Smooth muscle cell (in vitro differentiated cells): Measurements from ENCODE around the gene LILRB4. TPM values are rescaled to one million over a fixed set of nuclear protein-coding genes. Genes with fewer than 3 reads are reported as not detected.
"Not testable (repeated sequence)": the region's sequence is repeated elsewhere in the genome, so short reads cannot be mapped to it uniquely, and the experiment has no call there.

Experiments used
- DNase-seq: peaks from one replicate; lab custom pipeline; 2025; ENCODE audit not compliant: unreplicated experiment; lab: John Stamatoyannopoulos, UW
- H2AFZ ChIP-seq: fragments of 200-600 bp; sonication (generic); 2 replicates; pipeline ENCODE4 v1.6.0; 2016; ENCODE audit warnings: antibody characterized with exemption, low read depth, mild to moderate bottlenecking
- H3F3A ChIP-seq: fragments of 200-600 bp; sonication (generic); 2 replicates; pipeline ENCODE4 v1.6.0; 2017; ENCODE audit warnings: antibody characterized with exemption, low read depth
- H3K27ac ChIP-seq: fragments of 200-600 bp; sonication (generic); 2 replicates; pipeline ENCODE4 v1.5.1; 2016; ENCODE audit warnings: low read depth, mild to moderate bottlenecking
- H3K27me3 ChIP-seq: fragments of 200-600 bp; sonication (generic); 2 replicates; pipeline ENCODE4 v1.6.1; 2016; ENCODE audit warnings: low read depth, mild to moderate bottlenecking
- H3K36me3 ChIP-seq: fragments of 200-600 bp; sonication (generic); 2 replicates; pipeline ENCODE4 v1.5.1; 2016; ENCODE audit warnings: low read depth
- H3K4me1 ChIP-seq: fragments of 200-600 bp; sonication (generic); 2 replicates; pipeline ENCODE4 v1.5.1; 2016; ENCODE audit warnings: low read depth
- H3K4me2 ChIP-seq: fragments of 200-600 bp; sonication (generic); 2 replicates; pipeline ENCODE4 v1.6.0; 2016; ENCODE audit warnings: mild to moderate bottlenecking
- H3K4me3 ChIP-seq: fragments of 200-600 bp; sonication (generic); 2 replicates; pipeline ENCODE4 v1.5.1; 2016; ENCODE audit warnings: mild to moderate bottlenecking
- H3K79me2 ChIP-seq: fragments of 200-600 bp; sonication (generic); 2 replicates; pipeline ENCODE4 v1.6.0; 2016; ENCODE audit warnings: low read depth, mild to moderate bottlenecking
- H3K9ac ChIP-seq: fragments of 200-600 bp; sonication (generic); 2 replicates; pipeline ENCODE4 v1.6.0; 2016; ENCODE audit warnings: low read depth
- H3K9me3 ChIP-seq: fragments of 200-600 bp; sonication (generic); replicated peaks from 2 replicates; pipeline ENCODE4 v1.5.1; 2016; ENCODE audit warnings: low read depth
- H4K20me1 ChIP-seq: fragments of 200-600 bp; sonication (generic); 2 replicates; pipeline ENCODE4 v1.6.0; 2016; ENCODE audit warnings: low read depth
- WGBS: methylation state at CpG from one replicate; pipeline ENCODE4 v1.1.7; 2016; ENCODE audit warnings: low lambda C conversion rate; 5-methylcytosine and 5-hydroxymethylcytosine counted together
- polyA plus RNA-seq: library from polyadenylated mRNA; unstranded; fragments of >200 nt; fragmentation: Nextera tagmentation; extraction: Ambion mirVana; gene quantifications from 2 replicates; pipeline ENCODE4 v1.2.1, GENCODE V29; 2016
- total RNA-seq: library from RNA; depleted of rRNA; stranded (reverse); fragments of >200 nt; gene quantifications from 2 replicates; pipeline ENCODE4 v1.2.3, GENCODE V29; 2014
- TF ChIP-seq, protein P1 (sequence below): fragments of 200-600 bp; sonication (generic); IDR thresholded peaks from 2 replicates; pipeline ENCODE4 v1.5.1; 2017; ENCODE audit warnings: borderline replicate concordance, mild to moderate bottlenecking, antibody characterized with exemption; ENCODE audit not compliant: insufficient read depth, poor library complexity, severe bottlenecking

Gene LILRB4
- total and polyA plus RNA-seq, 2 experiments from 2014 or later = not detected

DNA sequence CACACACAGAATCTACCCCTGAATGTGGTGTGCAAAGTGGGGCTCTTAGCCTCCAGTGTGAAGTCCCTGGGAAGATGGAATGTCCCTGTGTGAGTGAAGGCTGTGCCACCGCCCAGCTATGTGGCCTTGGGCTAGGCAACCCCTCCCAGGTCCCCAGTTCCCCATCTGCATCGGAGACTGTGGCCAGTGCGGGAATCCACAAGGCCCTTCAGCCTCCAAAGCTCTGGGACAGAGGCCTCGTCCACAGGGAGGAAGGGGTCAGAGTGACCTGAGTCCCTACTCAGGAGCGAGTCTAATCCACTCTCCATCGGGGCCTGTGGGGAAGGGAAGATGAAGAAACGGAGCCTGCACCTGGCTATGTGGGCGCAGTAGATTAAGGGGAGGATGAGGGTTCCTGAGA lies 42.1 kb downstream of the LILRB4 start:
- WGBS = 60% methylated on average over 8 of the region's 8 CpGs
- Histone ChIP-seq H3K36me3 (no peaks in the 10 kb centered on the region), H3K79me2 (no peaks in the 10 kb centered on the region), H3K4me3 (no peak overlapping the region), H3K27ac (no peak overlapping the region), H3K4me2 (no peak overlapping the region), H3F3A (no peaks in the 10 kb centered on the region), H3K9ac (no peak overlapping the region), H4K20me1 (no peaks in the 10 kb centered on the region), H2AFZ (no peak overlapping the region), H3K4me1 (no peaks in the 10 kb centered on the region), H3K9me3 (peaks cover 6% of the 10 kb centered on the region), H3K27me3 (no peaks in the 10 kb centered on the region)
- no peak for DNase-seq
- TF ChIP-seq, protein P1, sequence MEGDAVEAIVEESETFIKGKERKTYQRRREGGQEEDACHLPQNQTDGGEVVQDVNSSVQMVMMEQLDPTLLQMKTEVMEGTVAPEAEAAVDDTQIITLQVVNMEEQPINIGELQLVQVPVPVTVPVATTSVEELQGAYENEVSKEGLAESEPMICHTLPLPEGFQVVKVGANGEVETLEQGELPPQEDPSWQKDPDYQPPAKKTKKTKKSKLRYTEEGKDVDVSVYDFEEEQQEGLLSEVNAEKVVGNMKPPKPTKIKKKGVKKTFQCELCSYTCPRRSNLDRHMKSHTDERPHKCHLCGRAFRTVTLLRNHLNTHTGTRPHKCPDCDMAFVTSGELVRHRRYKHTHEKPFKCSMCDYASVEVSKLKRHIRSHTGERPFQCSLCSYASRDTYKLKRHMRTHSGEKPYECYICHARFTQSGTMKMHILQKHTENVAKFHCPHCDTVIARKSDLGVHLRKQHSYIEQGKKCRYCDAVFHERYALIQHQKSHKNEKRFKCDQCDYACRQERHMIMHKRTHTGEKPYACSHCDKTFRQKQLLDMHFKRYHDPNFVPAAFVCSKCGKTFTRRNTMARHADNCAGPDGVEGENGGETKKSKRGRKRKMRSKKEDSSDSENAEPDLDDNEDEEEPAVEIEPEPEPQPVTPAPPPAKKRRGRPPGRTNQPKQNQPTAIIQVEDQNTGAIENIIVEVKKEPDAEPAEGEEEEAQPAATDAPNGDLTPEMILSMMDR = no peak

DNA sequence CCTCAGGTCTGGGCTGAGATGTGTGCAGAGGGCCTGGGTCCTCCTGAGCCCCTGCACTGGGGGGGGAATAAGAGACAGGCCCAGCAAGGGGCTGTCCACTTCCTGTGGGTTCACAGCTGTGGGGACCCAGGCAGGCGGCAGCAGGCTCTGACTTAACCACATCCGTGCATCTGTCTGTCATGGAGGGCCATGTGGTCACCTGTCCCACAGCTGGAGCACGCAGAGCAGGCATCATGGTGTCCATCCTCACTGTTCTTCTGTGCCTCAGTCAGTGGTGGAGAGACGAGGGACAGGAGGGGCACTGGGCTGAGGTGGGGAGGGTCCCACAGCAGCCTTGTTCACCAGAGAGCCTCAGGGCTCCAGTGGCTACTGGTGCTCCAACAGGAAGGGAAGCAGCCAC lies 45.2 kb downstream of the LILRB4 start:
- TF ChIP-seq, protein P1 = no peak
- WGBS = 47% methylated on average over 4 of the region's 4 CpGs
- H3K9me3 ChIP-seq = peaks cover 3% of the 10 kb centered on the region

DNA sequence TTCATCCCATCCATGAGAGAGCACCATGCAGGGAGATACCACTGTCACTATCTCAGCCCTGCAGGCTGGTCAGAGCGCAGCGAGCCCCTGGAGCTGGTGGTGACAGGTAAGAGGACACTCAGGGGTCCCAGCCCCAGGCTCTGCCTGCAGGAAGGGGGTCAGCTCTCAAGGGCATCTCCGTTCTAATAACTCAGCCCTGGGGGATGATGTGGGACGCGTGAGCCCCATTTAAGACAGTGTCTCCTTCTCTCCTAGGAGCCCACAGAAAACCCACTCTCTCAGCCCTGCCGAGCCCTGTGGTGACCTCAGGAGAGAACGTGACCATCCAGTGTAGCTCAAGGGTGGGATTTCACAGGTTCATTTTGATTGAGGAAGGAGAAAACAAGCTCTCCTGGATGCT lies 46.0 kb downstream of the LILRB4 start:
- no peak overlapping the region for H3K27ac ChIP-seq
- no peaks in the 10 kb centered on the region for H4K20me1 ChIP-seq
- no peak overlapping the region for H3K9ac ChIP-seq
- H3K9me3 ChIP-seq = no peaks in the 10 kb centered on the region
- H3K4me1 ChIP-seq = no peaks in the 10 kb centered on the region
- DNase-seq = no peak
- H3F3A ChIP-seq = no peaks in the 10 kb centered on the region
- H3K27me3 ChIP-seq = no peaks in the 10 kb centered on the region
- H3K4me3 ChIP-seq = no peak overlapping the region
- TF ChIP-seq, protein P1 = no peak
- no peaks in the 10 kb centered on the region for H3K36me3 ChIP-seq
- no peak overlapping the region for H3K4me2 ChIP-seq
- H3K79me2 ChIP-seq = no peaks in the 10 kb centered on the region
- 82% methylated on average over 7 of the region's 7 CpGs for WGBS
- H2AFZ ChIP-seq = no peak overlapping the region

More for the DNA sequence above, 45.2 kb downstream of the LILRB4 start:
- H3K79me2 ChIP-seq = no peaks in the 10 kb centered on the region
- no peak overlapping the region for H3K9ac ChIP-seq
- H3F3A ChIP-seq = no peaks in the 10 kb centered on the region
- no peak overlapping the region for H3K4me2 ChIP-seq
- H3K4me3 ChIP-seq = no peak overlapping the region
- no peaks in the 10 kb centered on the region for H4K20me1 ChIP-seq
- no peak overlapping the region for H3K27ac ChIP-seq
- H2AFZ ChIP-seq = no peak overlapping the region
- H3K36me3 ChIP-seq = no peaks in the 10 kb centered on the region
- no peak for DNase-seq
- no peaks in the 10 kb centered on the region for H3K4me1 ChIP-seq
- no peaks in the 10 kb centered on the region for H3K27me3 ChIP-seq

DNA sequence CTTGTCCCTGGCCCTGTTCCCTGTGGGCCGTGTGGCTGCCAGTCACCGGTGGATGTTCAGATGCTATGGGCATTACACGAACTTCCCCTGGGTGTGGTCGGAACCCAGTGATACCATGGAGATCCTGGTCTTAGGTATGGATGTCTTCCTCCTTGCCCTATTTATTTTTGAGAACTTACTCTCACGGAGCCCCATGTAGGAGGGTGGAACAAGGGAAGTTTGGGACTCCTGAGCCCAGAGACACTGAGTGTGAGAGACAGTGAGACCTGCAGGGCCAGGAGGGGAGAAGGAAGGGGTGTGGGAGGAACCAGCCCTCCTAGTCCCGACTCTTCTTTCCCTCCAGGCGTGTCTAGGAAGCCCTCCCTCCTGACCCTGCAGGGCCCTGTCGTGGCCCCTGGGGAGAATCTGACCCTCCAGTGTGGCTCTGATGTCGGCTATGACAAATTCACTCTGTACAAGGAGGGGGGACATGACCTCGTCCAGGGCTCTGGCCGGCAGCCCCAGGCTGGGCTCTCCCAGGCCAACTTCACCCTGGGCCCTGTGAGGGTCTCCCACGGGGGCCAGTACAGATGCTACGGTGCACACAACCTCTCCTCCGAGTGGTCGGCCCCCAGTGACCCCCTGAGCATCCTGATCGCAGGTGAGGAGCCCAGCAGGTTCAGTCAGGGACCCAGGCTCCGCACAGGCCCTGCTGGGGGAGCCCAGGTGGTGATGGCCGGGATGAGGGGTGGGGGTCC lies 46.6 kb downstream of the LILRB4 start:
- H3K4me1 ChIP-seq = no peaks in the 10 kb centered on the region
- no peaks in the 10 kb centered on the region for H3K36me3 ChIP-seq
- no peak overlapping the region for H2AFZ ChIP-seq
- no peak overlapping the region for H3K27ac ChIP-seq
- H4K20me1 ChIP-seq = no peaks in the 10 kb centered on the region
- H3F3A ChIP-seq = no peaks in the 10 kb centered on the region
- H3K9me3 ChIP-seq = no peaks in the 10 kb centered on the region
- 73% methylated on average over 18 of the region's 18 CpGs for WGBS
- no peaks in the 10 kb centered on the region for H3K27me3 ChIP-seq
- TF ChIP-seq, protein P1 = no peak
- H3K4me2 ChIP-seq = no peak overlapping the region
- no peak for DNase-seq
- H3K79me2 ChIP-seq = no peaks in the 10 kb centered on the region
- H3K9ac ChIP-seq = no peak overlapping the region
- no peak overlapping the region for H3K4me3 ChIP-seq

DNA sequence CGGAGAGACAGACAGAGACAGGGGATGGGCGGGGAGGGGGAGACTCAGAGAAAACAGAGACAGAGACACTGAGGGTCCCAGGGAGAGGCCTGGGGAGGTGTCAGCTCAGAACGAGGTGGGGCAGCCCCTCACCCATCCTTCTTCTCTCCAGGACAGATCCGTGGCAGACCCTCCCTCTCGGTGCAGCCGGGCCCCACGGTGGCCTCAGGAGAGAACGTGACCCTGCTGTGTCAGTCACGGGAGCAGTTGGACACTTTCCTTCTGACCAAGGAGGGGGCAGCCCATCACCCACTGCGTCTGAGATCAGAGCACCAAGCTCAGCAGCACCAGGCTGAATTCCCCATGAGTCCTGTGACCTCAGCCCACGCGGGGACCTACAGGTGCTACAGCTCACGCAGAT lies 47.2 kb downstream of the LILRB4 start:
- H3K4me2 ChIP-seq, H3K9me3 ChIP-seq, H3K4me3 ChIP-seq, H3K79me2 ChIP-seq, H3F3A ChIP-seq, H4K20me1 ChIP-seq, H2AFZ ChIP-seq, H3K4me1 ChIP-seq, H3K36me3 ChIP-seq, H3K27me3 ChIP-seq, H3K9ac ChIP-seq, H3K27ac ChIP-seq, DNase-seq: not testable (repeated sequence)
- WGBS = 70% methylated on average over 9 of the region's 13 CpGs
